H9 (cell line): ENCODE data around the gene ZNF213. TPM values are rescaled to one million over a fixed set of nuclear protein-coding genes. Genes with fewer than 3 reads are reported as not detected.

Source experiments
- DNase-seq: peaks from one replicate; pipeline ENCODE4 v3.0.0-alpha.2; 2017
- H2AFZ ChIP-seq: one replicate; pipeline ENCODE4 v1.6.1; 2013; ENCODE audit warnings: mild to moderate bottlenecking, low read length, control low read depth, moderate library complexity
- H2AK5ac ChIP-seq: 2 replicates; pipeline ENCODE4 v1.6.1; 2013; ENCODE audit warnings: low read length, control low read depth, mixed read lengths; ENCODE audit not compliant: insufficient read length
- H2BK120ac ChIP-seq: one replicate; pipeline ENCODE4 v1.6.1; 2013; ENCODE audit warnings: low read depth, mild to moderate bottlenecking, low read length, control low read depth, inconsistent platforms; ENCODE audit not compliant: poor library complexity, severe bottlenecking
- H2BK12ac ChIP-seq: 2 replicates; pipeline ENCODE4 v1.6.1; 2013; ENCODE audit warnings: low read length, control low read depth, mixed read lengths, low read depth; ENCODE audit not compliant: insufficient read length
- H2BK15ac ChIP-seq: 2 replicates; pipeline ENCODE4 v1.6.1; 2013; ENCODE audit warnings: low read depth, low read length, control low read depth
- H2BK20ac ChIP-seq: one replicate; pipeline ENCODE4 v1.6.1; 2013; ENCODE audit warnings: low read depth, mild to moderate bottlenecking, low read length, control low read depth, inconsistent platforms; ENCODE audit not compliant: poor library complexity, severe bottlenecking
- H2BK5ac ChIP-seq: 2 replicates; pipeline ENCODE4 v1.6.1; 2013; ENCODE audit warnings: low read length, control low read depth, mixed read lengths; ENCODE audit not compliant: insufficient read length
- H3K14ac ChIP-seq: 2 replicates; pipeline ENCODE4 v1.6.1; 2013; ENCODE audit warnings: low read length, control low read depth; ENCODE audit not compliant: insufficient read depth
- H3K18ac ChIP-seq: 2 replicates; pipeline ENCODE4 v1.6.1; 2013; ENCODE audit warnings: low read depth, mild to moderate bottlenecking, mixed read lengths, low read length, control low read depth; ENCODE audit not compliant: insufficient read length
- H3K23ac ChIP-seq: 2 replicates; pipeline ENCODE4 v1.6.1; 2013; ENCODE audit warnings: low read length, control low read depth, mixed read lengths, low read depth; ENCODE audit not compliant: insufficient read length
- H3K23me2 ChIP-seq: 2 replicates; pipeline ENCODE4 v1.6.1; 2013; ENCODE audit warnings: low read depth, mild to moderate bottlenecking, mixed read lengths, low read length, control low read depth; ENCODE audit not compliant: insufficient read length, poor library complexity, severe bottlenecking
- H3K27ac ChIP-seq: 2 replicates; pipeline ENCODE4 v1.5.1; 2013; ENCODE audit warnings: low read length, control low read depth, mixed read lengths, low read depth; ENCODE audit not compliant: insufficient read length
- H3K27me3 ChIP-seq: 2 replicates; pipeline ENCODE4 v1.6.1; 2013; ENCODE audit warnings: low read length, control low read depth, inconsistent platforms; ENCODE audit not compliant: insufficient read depth
- H3K4ac ChIP-seq: 2 replicates; pipeline ENCODE4 v1.6.1; 2013; ENCODE audit warnings: low read depth, mild to moderate bottlenecking, control low read depth, inconsistent platforms, low read length, moderate library complexity
- H3K4me1 ChIP-seq: 2 replicates; pipeline ENCODE4 v1.6.1; 2013; ENCODE audit warnings: low read length, control low read depth, inconsistent platforms; ENCODE audit not compliant: insufficient read depth
- H3K4me2 ChIP-seq: 2 replicates; pipeline ENCODE4 v1.6.1; 2013; ENCODE audit warnings: low read length, control low read depth, mixed read lengths; ENCODE audit not compliant: insufficient read length, insufficient read depth
- H3K56ac ChIP-seq: 2 replicates; pipeline ENCODE4 v1.6.1; 2013; ENCODE audit warnings: low read depth, mild to moderate bottlenecking, mixed read lengths, low read length, control low read depth; ENCODE audit not compliant: insufficient read length
- H3K79me1 ChIP-seq: 2 replicates; pipeline ENCODE4 v1.6.1; 2013; ENCODE audit warnings: low read depth, mild to moderate bottlenecking, moderate library complexity, low read length, control low read depth, inconsistent platforms; ENCODE audit not compliant: insufficient read depth, poor library complexity, severe bottlenecking
- H3K79me2 ChIP-seq: 2 replicates; pipeline ENCODE4 v1.6.1; 2013; ENCODE audit warnings: low read length, control low read depth, inconsistent platforms; ENCODE audit not compliant: insufficient read depth
- H3K9ac ChIP-seq: 2 replicates; pipeline ENCODE4 v1.6.1; 2013; ENCODE audit warnings: low read length, control low read depth, mixed read lengths; ENCODE audit not compliant: insufficient read length; ENCODE audit errors: extremely low read depth
- H3K9me3 ChIP-seq: one replicate; pipeline ENCODE4 v1.6.1; 2013; ENCODE audit warnings: low read depth, low read length, inconsistent platforms; ENCODE audit not compliant: control insufficient read depth
- H3T11ph ChIP-seq: one replicate; pipeline ENCODE4 v1.6.1; 2013; ENCODE audit warnings: mild to moderate bottlenecking, low read length, control low read depth, inconsistent platforms
- H4K20me1 ChIP-seq: one replicate; pipeline ENCODE4 v1.6.1; 2013; ENCODE audit not compliant: control insufficient read depth, insufficient read length, insufficient read depth
- H4K5ac ChIP-seq: 2 replicates; pipeline ENCODE4 v1.6.1; 2013; ENCODE audit warnings: low read depth, mild to moderate bottlenecking, mixed read lengths, low read length, control low read depth; ENCODE audit not compliant: insufficient read length
- H4K8ac ChIP-seq: replicated peaks from 2 replicates; pipeline ENCODE4 v1.6.1; 2013; ENCODE audit warnings: low read length, control low read depth, mixed read lengths, low read depth; ENCODE audit not compliant: insufficient read length
- H4K91ac ChIP-seq: 2 replicates; pipeline ENCODE4 v1.6.1; 2013; ENCODE audit warnings: low read depth, mild to moderate bottlenecking, moderate library complexity, mixed read lengths, low read length, control low read depth; ENCODE audit not compliant: insufficient read length
- H3K27ac Mint-ChIP-seq, 3 experiments: 2 replicates in 2 of 3; 3 replicates in 1 of 3; pipeline ENCODE4 v1.8.0; 2020 to 2021; ENCODE audit warnings: mixed read lengths in 3 of 3, mild to moderate bottlenecking in 1 of 3, moderate library complexity in 1 of 3
- H3K27me3 Mint-ChIP-seq: 2 replicates; pipeline ENCODE4 v1.8.0; 2021; ENCODE audit warnings: low read depth, mild to moderate bottlenecking, moderate library complexity, mixed read lengths
- H3K36me3 Mint-ChIP-seq, 3 experiments: 2 replicates in 2 of 3; 3 replicates in 1 of 3; pipeline ENCODE4 v1.8.0; 2020 to 2021; ENCODE audit warnings: low read depth in 3 of 3, mixed read lengths in 3 of 3; ENCODE audit not compliant: insufficient read depth in 1 of 3
- H3K4me1 Mint-ChIP-seq, 2 experiments: 2 replicates each; pipeline ENCODE4 v1.8.0; 2020; ENCODE audit warnings: mixed read lengths in 2 of 2
- H3K4me3 Mint-ChIP-seq, 2 experiments: 2 replicates in 1 of 2; 3 replicates in 1 of 2; pipeline ENCODE4 v1.8.0; 2020 to 2021; ENCODE audit warnings: mild to moderate bottlenecking in 2 of 2, mixed read lengths in 2 of 2, moderate library complexity in 1 of 2
- H3K9me3 Mint-ChIP-seq, 2 experiments: 2 replicates in 1 of 2; 3 replicates in 1 of 2; pipeline ENCODE4 v1.8.0; 2020; ENCODE audit warnings: mild to moderate bottlenecking in 2 of 2, mixed read lengths in 2 of 2, moderate library complexity in 1 of 2
- WGBS: extraction: QIAGEN DNeasy Blood & Tissue Kit; methylation state at CpG from one replicate; pipeline ENCODE4 v1.1.7; 2013; ENCODE audit warnings: missing lambda C conversion rate, low lambda C conversion rate, mixed read lengths; ENCODE audit not compliant: insufficient read length; ENCODE audit errors: extremely low coverage; 5-methylcytosine and 5-hydroxymethylcytosine counted together
- total RNA-seq: library from RNA; stranded (reverse); gene quantifications from 2 replicates; pipeline ENCODE4 v1.2.1, GENCODE V29; 2021
- TF ChIP-seq, protein P1 (sequence below): fragments of 200-600 bp; sonication (generic); conservative IDR thresholded peaks from 3 replicates; pipeline ENCODE4 v1.8.0; 2021; ENCODE audit warnings: antibody characterized with exemption, mild to moderate bottlenecking

The ZNF213 gene
- total RNA-seq, 1 experiment from 2014 or later: 6.4 TPM

DNA sequence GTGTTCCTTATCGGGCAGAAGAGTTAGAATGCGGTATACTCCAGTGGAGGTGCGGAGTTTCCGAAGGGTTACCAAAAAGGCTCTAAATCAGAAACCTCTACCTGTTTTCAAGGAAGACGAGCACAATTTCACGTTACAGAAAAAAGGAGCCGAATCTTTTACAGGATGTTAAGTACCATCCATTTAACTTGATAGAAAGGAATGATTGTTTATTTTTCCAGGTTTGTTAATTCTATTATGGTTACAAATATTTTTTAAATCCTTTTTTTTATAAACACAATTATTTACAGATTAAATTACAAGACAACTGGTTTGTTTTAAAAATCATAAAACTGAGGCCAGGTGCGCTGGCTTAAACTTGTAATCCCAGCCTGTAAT lies 18.2 kb downstream of the ZNF213 start:
- Histone ChIP-seq H3K4me1 (no peaks in the 10 kb centered on the region), H3K23ac (no peak overlapping the region), H3K79me2 (no peaks in the 10 kb centered on the region), H4K8ac (no peak overlapping the region), H3K18ac (no peak overlapping the region), H2BK15ac (no peak overlapping the region), H2BK20ac (no peak overlapping the region), H3K27me3 (no peaks in the 10 kb centered on the region; the same call in 1 of the 2 replicates), H3K27ac (no peak overlapping the region), H3K9ac (no peak overlapping the region), H3K14ac (no peak overlapping the region), H2BK12ac (no peak overlapping the region), H2AK5ac (no peak overlapping the region), H3K23me2 (peaks cover 19% of the 10 kb centered on the region), H3K79me1 (no peaks in the 10 kb centered on the region), H3K56ac (no peak overlapping the region), H4K20me1 (no peaks in the 10 kb centered on the region), H2BK5ac (no peak overlapping the region), H4K5ac (no peak overlapping the region), H2AFZ (no peak overlapping the region), H3T11ph (no peak overlapping the region), H4K91ac (no peak overlapping the region), H2BK120ac (no peak overlapping the region), H3K4me2 (peak overlapping the region; percentile 97), H3K9me3 (no peaks in the 10 kb centered on the region), H3K4ac (no peak overlapping the region)
- DNase-seq: no peak
- TF ChIP-seq, protein P1, sequence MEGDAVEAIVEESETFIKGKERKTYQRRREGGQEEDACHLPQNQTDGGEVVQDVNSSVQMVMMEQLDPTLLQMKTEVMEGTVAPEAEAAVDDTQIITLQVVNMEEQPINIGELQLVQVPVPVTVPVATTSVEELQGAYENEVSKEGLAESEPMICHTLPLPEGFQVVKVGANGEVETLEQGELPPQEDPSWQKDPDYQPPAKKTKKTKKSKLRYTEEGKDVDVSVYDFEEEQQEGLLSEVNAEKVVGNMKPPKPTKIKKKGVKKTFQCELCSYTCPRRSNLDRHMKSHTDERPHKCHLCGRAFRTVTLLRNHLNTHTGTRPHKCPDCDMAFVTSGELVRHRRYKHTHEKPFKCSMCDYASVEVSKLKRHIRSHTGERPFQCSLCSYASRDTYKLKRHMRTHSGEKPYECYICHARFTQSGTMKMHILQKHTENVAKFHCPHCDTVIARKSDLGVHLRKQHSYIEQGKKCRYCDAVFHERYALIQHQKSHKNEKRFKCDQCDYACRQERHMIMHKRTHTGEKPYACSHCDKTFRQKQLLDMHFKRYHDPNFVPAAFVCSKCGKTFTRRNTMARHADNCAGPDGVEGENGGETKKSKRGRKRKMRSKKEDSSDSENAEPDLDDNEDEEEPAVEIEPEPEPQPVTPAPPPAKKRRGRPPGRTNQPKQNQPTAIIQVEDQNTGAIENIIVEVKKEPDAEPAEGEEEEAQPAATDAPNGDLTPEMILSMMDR: no peak
- WGBS: no CpG with 5 or more reads among the region's 8 CpGs
- Mint-ChIP-seq H3K36me3 (no peaks in the 10 kb centered on the region; a peak in 1 of 7 replicates), H3K9me3 (peaks cover 6 to 8% of the 10 kb centered on the region in 2 experiments; a peak in 2 of 5 replicates), H3K27me3 (peaks cover 48% of the 10 kb centered on the region), H3K4me1 (peaks cover 9 to 19% of the 10 kb centered on the region in 2 experiments), H3K4me3 (peak overlapping the region; percentile 86 to 96), H3K27ac (no peak overlapping the region)
